Tibial nerve (tissue), 4 donors: ENCODE data around the gene USP24. TPM values are rescaled to one million over a fixed set of nuclear protein-coding genes. Genes with fewer than 3 reads are reported as not detected.

Experiments used
- DNase-seq, 2 donors: peaks; one replicate each; pipeline ENCODE4 v3.0.0-alpha.2; 2019; ENCODE audit warnings: low spot score in 2 of 2
- H3K27ac ChIP-seq, 4 donors: fragments of 200-600 bp; sonication (generic) in 3 of 4; one replicate each; pipeline ENCODE4 v1.5.1; 2017 to 2019; ENCODE audit warnings: mild to moderate bottlenecking in 1 of 4
- H3K27me3 ChIP-seq, 2 donors: fragments of 200-600 bp; sonication (generic) in 1 of 2; one replicate each; pipeline versions ENCODE4 v1.5.1 to v1.6.0; 2017 to 2019
- H3K36me3 ChIP-seq, 3 donors: fragments of 200-600 bp; sonication (generic); one replicate each; pipeline ENCODE4 v1.5.1; 2018 to 2019
- H3K4me1 ChIP-seq, 4 donors: fragments of 200-600 bp; sonication (generic) in 3 of 4; one replicate each; pipeline ENCODE4 v1.5.1; 2017 to 2019
- H3K4me3 ChIP-seq, 4 donors: fragments of 200-600 bp; sonication (generic) in 3 of 4; one replicate each; pipeline ENCODE4 v1.5.1; 2017 to 2019; ENCODE audit warnings: mild to moderate bottlenecking in 1 of 4, moderate library complexity in 1 of 4
- H3K9me3 ChIP-seq, 4 donors: fragments of 200-600 bp; sonication (generic) in 3 of 4; one replicate each; pipeline ENCODE4 v1.5.1; 2017 to 2019
- EP300 ChIP-seq, 2 donors: sonication (generic); formaldehyde crosslinking; IDR thresholded peaks; one replicate each; pipeline ENCODE4 v1.6.1; 2017; ENCODE audit warnings: antibody characterized with exemption in 2 of 2, mild to moderate bottlenecking in 1 of 2
- POLR2A ChIP-seq, 2 donors: fragments of 450-650 bp; IDR thresholded peaks; one replicate each; pipeline ENCODE4 v1.6.1; 2017; ENCODE audit warnings: antibody characterized with exemption in 2 of 2, mild to moderate bottlenecking in 2 of 2, moderate library complexity in 2 of 2
- WGBS, 2 donors: methylation state at CpG; one replicate each; pipeline ENCODE4 v1.1.5; 2018; 5-methylcytosine and 5-hydroxymethylcytosine counted together
- total RNA-seq, 4 donors: library from RNA; depleted of rRNA; stranded (reverse); fragments of >200 nt; gene quantifications; one replicate each; pipeline ENCODE4 v1.1.0, GENCODE V29; 2016
- TF ChIP-seq, protein P1 (sequence below), 5 experiments: fragments of 200-600 bp in 3 of 5; fragments of 450-650 bp in 2 of 5; sonication (generic) in 3 of 5; IDR thresholded peaks; one replicate each; pipeline ENCODE4 v1.5.1; 2016 to 2019; ENCODE audit warnings: antibody characterized with exemption in 5 of 5, mild to moderate bottlenecking in 3 of 5, moderate library complexity in 2 of 5

The USP24 gene
- total RNA-seq, 4 donors from 2014 or later: 46.8 to 63.8 (median 55.7) TPM

DNA sequence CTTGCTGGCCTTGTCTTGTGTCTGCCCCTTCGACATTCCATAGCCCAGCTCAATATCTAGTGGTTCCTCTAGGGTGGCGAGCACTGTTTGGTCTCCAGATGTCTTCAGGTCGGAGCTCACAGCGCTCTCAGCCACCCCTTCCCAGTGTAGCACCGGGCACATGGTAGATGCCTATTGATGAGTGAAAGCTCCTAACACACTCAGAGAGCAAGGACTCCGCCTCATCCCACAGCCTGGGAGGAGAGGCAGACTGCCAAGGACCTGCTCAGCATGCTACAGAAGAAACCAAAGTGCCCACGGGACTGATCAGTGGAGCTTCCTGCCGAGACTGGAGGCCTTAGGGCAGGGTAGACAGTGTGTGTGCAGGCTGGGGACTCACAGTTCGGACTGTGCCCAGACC lies 164.9 kb downstream of the USP24 start:
- no peaks in the 10 kb centered on the region for H3K9me3 ChIP-seq
- H3K4me1 ChIP-seq: no peaks in the 10 kb centered on the region
- DNase-seq: no peak
- no peaks in the 10 kb centered on the region for H3K36me3 ChIP-seq
- 63 to 71% methylated on average over 8 to 9 of the region's 9 CpGs for WGBS, 2 donors
- no peaks in the 10 kb centered on the region for H3K27me3 ChIP-seq
- TF ChIP-seq, protein P1, sequence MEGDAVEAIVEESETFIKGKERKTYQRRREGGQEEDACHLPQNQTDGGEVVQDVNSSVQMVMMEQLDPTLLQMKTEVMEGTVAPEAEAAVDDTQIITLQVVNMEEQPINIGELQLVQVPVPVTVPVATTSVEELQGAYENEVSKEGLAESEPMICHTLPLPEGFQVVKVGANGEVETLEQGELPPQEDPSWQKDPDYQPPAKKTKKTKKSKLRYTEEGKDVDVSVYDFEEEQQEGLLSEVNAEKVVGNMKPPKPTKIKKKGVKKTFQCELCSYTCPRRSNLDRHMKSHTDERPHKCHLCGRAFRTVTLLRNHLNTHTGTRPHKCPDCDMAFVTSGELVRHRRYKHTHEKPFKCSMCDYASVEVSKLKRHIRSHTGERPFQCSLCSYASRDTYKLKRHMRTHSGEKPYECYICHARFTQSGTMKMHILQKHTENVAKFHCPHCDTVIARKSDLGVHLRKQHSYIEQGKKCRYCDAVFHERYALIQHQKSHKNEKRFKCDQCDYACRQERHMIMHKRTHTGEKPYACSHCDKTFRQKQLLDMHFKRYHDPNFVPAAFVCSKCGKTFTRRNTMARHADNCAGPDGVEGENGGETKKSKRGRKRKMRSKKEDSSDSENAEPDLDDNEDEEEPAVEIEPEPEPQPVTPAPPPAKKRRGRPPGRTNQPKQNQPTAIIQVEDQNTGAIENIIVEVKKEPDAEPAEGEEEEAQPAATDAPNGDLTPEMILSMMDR (IDR thresholded peaks at IDR 0.05): no peak
- TF ChIP-seq POLR2A (IDR thresholded peaks at IDR 0.05) (no peak), EP300 (IDR thresholded peaks at IDR 0.05) (no peak)
- H3K27ac ChIP-seq: no peak overlapping the region
- H3K4me3 ChIP-seq: no peak overlapping the region

DNA sequence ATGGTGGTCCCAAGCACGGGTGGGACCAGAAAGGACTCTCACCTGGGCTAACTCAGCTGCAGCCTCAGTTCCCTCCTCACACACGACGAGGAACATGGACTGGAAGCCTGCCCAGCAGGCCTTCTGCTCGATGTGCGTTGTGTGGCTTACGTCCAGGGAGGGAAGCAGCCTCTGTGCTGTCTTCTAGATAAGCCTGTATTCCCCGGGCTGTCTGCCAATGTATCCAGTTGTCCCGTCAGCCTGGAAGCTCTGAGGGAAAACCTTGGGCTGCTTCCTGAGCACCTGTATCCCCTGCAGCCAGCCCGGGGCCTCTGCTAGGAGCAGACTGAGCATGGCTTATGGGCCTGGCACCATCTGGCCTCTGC lies 165.3 kb downstream of the USP24 start:
- Histone ChIP-seq H3K4me3 (no peak overlapping the region), H3K9me3 (no peaks in the 10 kb centered on the region), H3K27me3 (no peaks in the 10 kb centered on the region), H3K27ac (no peak overlapping the region), H3K4me1 (no peaks in the 10 kb centered on the region), H3K36me3 (no peaks in the 10 kb centered on the region)
- no peak for DNase-seq
- 49 to 59% methylated on average over 2 to 7 of the region's 9 CpGs for WGBS, 2 donors
- TF ChIP-seq, protein P1 (IDR thresholded peaks at IDR 0.05): no peak
- no peak for TF ChIP-seq EP300 (IDR thresholded peaks at IDR 0.05)
- TF ChIP-seq POLR2A (IDR thresholded peaks at IDR 0.05): no peak

DNA sequence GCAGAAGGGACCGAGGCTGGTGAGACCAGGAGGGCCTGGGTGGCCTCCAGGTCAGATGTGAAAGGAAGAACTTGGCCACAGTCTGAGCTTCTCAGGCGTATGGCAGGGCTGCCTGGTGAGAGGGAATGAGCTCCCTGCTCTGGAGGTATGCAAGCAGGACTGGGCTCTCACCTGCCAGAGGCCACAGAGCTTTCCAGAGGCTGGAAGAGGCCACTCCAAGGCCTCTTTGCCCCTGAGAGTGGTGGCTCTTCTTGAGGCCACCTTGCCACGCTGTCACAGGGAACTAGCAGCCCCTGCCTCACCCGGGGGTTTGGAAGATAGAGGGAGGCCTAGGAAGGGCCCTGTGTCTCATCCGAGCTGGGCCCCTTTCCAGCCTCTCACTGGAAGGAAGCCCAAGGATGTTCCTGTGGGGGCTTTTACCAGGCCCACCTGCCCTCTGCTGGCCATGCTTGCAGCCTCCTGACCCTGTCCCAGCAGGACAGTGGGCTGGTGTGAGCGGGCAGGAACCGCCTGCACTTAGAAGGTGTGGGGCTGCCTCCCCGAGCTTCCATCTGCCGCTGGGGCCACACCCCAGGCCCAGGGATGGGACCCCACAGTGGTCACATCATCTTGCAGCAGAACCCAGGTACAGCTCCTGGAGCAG lies 165.8 kb downstream of the USP24 start:
- 81 to 90% methylated on average over 6 to 8 of the region's 9 CpGs for WGBS, 2 donors
- no peak for DNase-seq
- no peak for TF ChIP-seq EP300 (IDR thresholded peaks at IDR 0.05)
- TF ChIP-seq, protein P1 (IDR thresholded peaks at IDR 0.05): no peak
- no peak for TF ChIP-seq POLR2A (IDR thresholded peaks at IDR 0.05)
- Histone ChIP-seq H3K4me1 (no peaks in the 10 kb centered on the region), H3K36me3 (no peaks in the 10 kb centered on the region), H3K27me3 (no peaks in the 10 kb centered on the region), H3K27ac (no peak overlapping the region), H3K9me3 (no peaks in the 10 kb centered on the region), H3K4me3 (no peak overlapping the region)

DNA sequence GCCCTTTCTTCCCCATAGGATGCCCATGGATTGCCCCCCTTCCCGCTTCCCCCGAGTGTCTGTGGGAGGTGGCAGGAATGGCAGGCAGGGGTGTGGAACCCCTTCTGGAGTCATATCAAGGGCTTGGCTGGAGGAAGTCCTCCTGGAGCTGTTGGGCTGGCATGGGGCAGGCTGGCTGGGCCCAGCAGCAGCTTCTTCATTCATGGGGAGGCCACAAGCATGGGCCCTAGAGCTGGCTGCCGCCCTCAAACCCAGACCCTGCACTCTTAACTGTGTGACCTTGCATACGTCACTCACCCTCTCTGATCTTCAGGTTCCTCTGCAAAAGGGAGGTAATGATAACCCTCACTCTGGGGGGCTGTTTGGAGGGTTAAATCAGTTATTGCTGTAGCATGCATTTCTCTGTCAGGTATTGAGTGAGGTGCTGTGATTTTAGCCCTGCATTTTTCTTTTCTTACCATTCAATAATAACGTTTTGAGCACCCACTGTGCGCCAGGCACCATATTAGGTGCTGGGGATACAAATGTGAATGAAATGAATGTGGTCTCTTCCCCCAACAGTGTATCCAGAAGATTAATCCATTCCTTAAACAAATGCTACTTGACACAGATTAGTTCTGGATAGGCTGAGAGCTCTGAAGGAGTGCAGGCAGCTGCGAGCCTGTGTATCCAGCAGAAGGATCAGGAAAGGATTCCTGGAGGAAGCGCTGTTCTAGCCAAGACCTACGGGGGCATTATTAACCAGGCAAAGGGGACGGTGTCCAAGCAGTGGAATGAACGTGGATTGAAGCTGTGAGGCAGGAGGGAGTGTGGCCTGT lies 166.5 kb downstream of the USP24 start:
- Histone ChIP-seq H3K27ac (no peak overlapping the region), H3K4me3 (no peak overlapping the region), H3K27me3 (no peaks in the 10 kb centered on the region), H3K4me1 (no peaks in the 10 kb centered on the region), H3K36me3 (no peaks in the 10 kb centered on the region), H3K9me3 (no peaks in the 10 kb centered on the region)
- TF ChIP-seq EP300 (IDR thresholded peaks at IDR 0.05) (no peak), POLR2A (IDR thresholded peaks at IDR 0.05) (no peak)
- TF ChIP-seq, protein P1 (IDR thresholded peaks at IDR 0.05): no peak
- no peak for DNase-seq
- 77 to 88% methylated on average over 11 of the region's 11 CpGs for WGBS, 2 donors

DNA sequence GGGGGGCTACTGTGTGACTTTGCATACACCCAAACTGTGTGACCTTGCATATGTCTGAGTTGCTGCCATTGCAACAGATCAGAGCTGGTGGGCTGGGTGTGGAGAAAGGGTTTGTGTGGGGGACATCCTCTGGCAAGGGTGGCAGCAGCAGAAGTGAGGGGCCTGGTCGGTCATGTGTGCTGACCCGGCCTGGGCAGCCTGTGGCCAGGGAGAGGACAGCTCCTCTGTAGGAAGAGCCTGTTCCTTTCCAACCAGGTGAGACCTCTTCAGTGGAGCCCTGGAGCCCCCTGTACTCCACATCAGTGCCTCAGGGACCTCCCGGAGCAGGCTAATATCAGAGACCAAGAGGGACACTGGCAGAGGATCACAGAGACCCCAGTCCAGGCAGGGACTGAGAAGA lies 167.6 kb downstream of the USP24 start:
- 88 to 100% methylated on average over 3 of the region's 3 CpGs for WGBS, 2 donors
- Histone ChIP-seq H3K36me3 (no peaks in the 10 kb centered on the region), H3K9me3 (no peaks in the 10 kb centered on the region), H3K4me1 (no peaks in the 10 kb centered on the region), H3K27me3 (no peaks in the 10 kb centered on the region), H3K4me3 (no peak overlapping the region), H3K27ac (no peak overlapping the region)
- TF ChIP-seq POLR2A (IDR thresholded peaks at IDR 0.05): no peak
- TF ChIP-seq, protein P1 (IDR thresholded peaks at IDR 0.05): no peak
- no peak for TF ChIP-seq EP300 (IDR thresholded peaks at IDR 0.05)
- no peak for DNase-seq
